H9 (cell line): ENCODE results near the gene DERA. TPM values are rescaled to one million over a fixed set of nuclear protein-coding genes. Genes with fewer than 3 reads are reported as not detected.

ENCODE experiments used
- DNase-seq: peaks from one replicate; pipeline ENCODE4 v3.0.0-alpha.2; 2017
- H2AFZ ChIP-seq: one replicate; pipeline ENCODE4 v1.6.1; 2013; ENCODE audit warnings: mild to moderate bottlenecking, low read length, control low read depth, moderate library complexity
- H2AK5ac ChIP-seq: 2 replicates; pipeline ENCODE4 v1.6.1; 2013; ENCODE audit warnings: low read length, control low read depth, mixed read lengths; ENCODE audit not compliant: insufficient read length
- H2BK120ac ChIP-seq: one replicate; pipeline ENCODE4 v1.6.1; 2013; ENCODE audit warnings: low read depth, mild to moderate bottlenecking, low read length, control low read depth, inconsistent platforms; ENCODE audit not compliant: poor library complexity, severe bottlenecking
- H2BK12ac ChIP-seq: 2 replicates; pipeline ENCODE4 v1.6.1; 2013; ENCODE audit warnings: low read length, control low read depth, mixed read lengths, low read depth; ENCODE audit not compliant: insufficient read length
- H2BK15ac ChIP-seq: 2 replicates; pipeline ENCODE4 v1.6.1; 2013; ENCODE audit warnings: low read depth, low read length, control low read depth
- H2BK20ac ChIP-seq: one replicate; pipeline ENCODE4 v1.6.1; 2013; ENCODE audit warnings: low read depth, mild to moderate bottlenecking, low read length, control low read depth, inconsistent platforms; ENCODE audit not compliant: poor library complexity, severe bottlenecking
- H2BK5ac ChIP-seq: 2 replicates; pipeline ENCODE4 v1.6.1; 2013; ENCODE audit warnings: low read length, control low read depth, mixed read lengths; ENCODE audit not compliant: insufficient read length
- H3K14ac ChIP-seq: 2 replicates; pipeline ENCODE4 v1.6.1; 2013; ENCODE audit warnings: low read length, control low read depth; ENCODE audit not compliant: insufficient read depth
- H3K18ac ChIP-seq: 2 replicates; pipeline ENCODE4 v1.6.1; 2013; ENCODE audit warnings: low read depth, mild to moderate bottlenecking, mixed read lengths, low read length, control low read depth; ENCODE audit not compliant: insufficient read length
- H3K23ac ChIP-seq: 2 replicates; pipeline ENCODE4 v1.6.1; 2013; ENCODE audit warnings: low read length, control low read depth, mixed read lengths, low read depth; ENCODE audit not compliant: insufficient read length
- H3K23me2 ChIP-seq: 2 replicates; pipeline ENCODE4 v1.6.1; 2013; ENCODE audit warnings: low read depth, mild to moderate bottlenecking, mixed read lengths, low read length, control low read depth; ENCODE audit not compliant: insufficient read length, poor library complexity, severe bottlenecking
- H3K27ac ChIP-seq: 2 replicates; pipeline ENCODE4 v1.5.1; 2013; ENCODE audit warnings: low read length, control low read depth, mixed read lengths, low read depth; ENCODE audit not compliant: insufficient read length
- H3K27me3 ChIP-seq: 2 replicates; pipeline ENCODE4 v1.6.1; 2013; ENCODE audit warnings: low read length, control low read depth, inconsistent platforms; ENCODE audit not compliant: insufficient read depth
- H3K4ac ChIP-seq: 2 replicates; pipeline ENCODE4 v1.6.1; 2013; ENCODE audit warnings: low read depth, mild to moderate bottlenecking, control low read depth, inconsistent platforms, low read length, moderate library complexity
- H3K4me1 ChIP-seq: 2 replicates; pipeline ENCODE4 v1.6.1; 2013; ENCODE audit warnings: low read length, control low read depth, inconsistent platforms; ENCODE audit not compliant: insufficient read depth
- H3K4me2 ChIP-seq: 2 replicates; pipeline ENCODE4 v1.6.1; 2013; ENCODE audit warnings: low read length, control low read depth, mixed read lengths; ENCODE audit not compliant: insufficient read length, insufficient read depth
- H3K56ac ChIP-seq: 2 replicates; pipeline ENCODE4 v1.6.1; 2013; ENCODE audit warnings: low read depth, mild to moderate bottlenecking, mixed read lengths, low read length, control low read depth; ENCODE audit not compliant: insufficient read length
- H3K79me1 ChIP-seq: 2 replicates; pipeline ENCODE4 v1.6.1; 2013; ENCODE audit warnings: low read depth, mild to moderate bottlenecking, moderate library complexity, low read length, control low read depth, inconsistent platforms; ENCODE audit not compliant: insufficient read depth, poor library complexity, severe bottlenecking
- H3K79me2 ChIP-seq: 2 replicates; pipeline ENCODE4 v1.6.1; 2013; ENCODE audit warnings: low read length, control low read depth, inconsistent platforms; ENCODE audit not compliant: insufficient read depth
- H3K9ac ChIP-seq: 2 replicates; pipeline ENCODE4 v1.6.1; 2013; ENCODE audit warnings: low read length, control low read depth, mixed read lengths; ENCODE audit not compliant: insufficient read length; ENCODE audit errors: extremely low read depth
- H3K9me3 ChIP-seq: one replicate; pipeline ENCODE4 v1.6.1; 2013; ENCODE audit warnings: low read depth, low read length, inconsistent platforms; ENCODE audit not compliant: control insufficient read depth
- H3T11ph ChIP-seq: one replicate; pipeline ENCODE4 v1.6.1; 2013; ENCODE audit warnings: mild to moderate bottlenecking, low read length, control low read depth, inconsistent platforms
- H4K20me1 ChIP-seq: one replicate; pipeline ENCODE4 v1.6.1; 2013; ENCODE audit not compliant: control insufficient read depth, insufficient read length, insufficient read depth
- H4K5ac ChIP-seq: 2 replicates; pipeline ENCODE4 v1.6.1; 2013; ENCODE audit warnings: low read depth, mild to moderate bottlenecking, mixed read lengths, low read length, control low read depth; ENCODE audit not compliant: insufficient read length
- H4K8ac ChIP-seq: replicated peaks from 2 replicates; pipeline ENCODE4 v1.6.1; 2013; ENCODE audit warnings: low read length, control low read depth, mixed read lengths, low read depth; ENCODE audit not compliant: insufficient read length
- H4K91ac ChIP-seq: 2 replicates; pipeline ENCODE4 v1.6.1; 2013; ENCODE audit warnings: low read depth, mild to moderate bottlenecking, moderate library complexity, mixed read lengths, low read length, control low read depth; ENCODE audit not compliant: insufficient read length
- H3K27ac Mint-ChIP-seq, 3 experiments: 2 replicates in 2 of 3; 3 replicates in 1 of 3; pipeline ENCODE4 v1.8.0; 2020 to 2021; ENCODE audit warnings: mixed read lengths in 3 of 3, mild to moderate bottlenecking in 1 of 3, moderate library complexity in 1 of 3
- H3K27me3 Mint-ChIP-seq: 2 replicates; pipeline ENCODE4 v1.8.0; 2021; ENCODE audit warnings: low read depth, mild to moderate bottlenecking, moderate library complexity, mixed read lengths
- H3K36me3 Mint-ChIP-seq, 3 experiments: 2 replicates in 2 of 3; 3 replicates in 1 of 3; pipeline ENCODE4 v1.8.0; 2020 to 2021; ENCODE audit warnings: low read depth in 3 of 3, mixed read lengths in 3 of 3; ENCODE audit not compliant: insufficient read depth in 1 of 3
- H3K4me1 Mint-ChIP-seq, 2 experiments: 2 replicates each; pipeline ENCODE4 v1.8.0; 2020; ENCODE audit warnings: mixed read lengths in 2 of 2
- H3K4me3 Mint-ChIP-seq, 2 experiments: 2 replicates in 1 of 2; 3 replicates in 1 of 2; pipeline ENCODE4 v1.8.0; 2020 to 2021; ENCODE audit warnings: mild to moderate bottlenecking in 2 of 2, mixed read lengths in 2 of 2, moderate library complexity in 1 of 2
- H3K9me3 Mint-ChIP-seq, 2 experiments: 2 replicates in 1 of 2; 3 replicates in 1 of 2; pipeline ENCODE4 v1.8.0; 2020; ENCODE audit warnings: mild to moderate bottlenecking in 2 of 2, mixed read lengths in 2 of 2, moderate library complexity in 1 of 2
- CTCF ChIP-seq: fragments of 200-600 bp; sonication (generic); conservative IDR thresholded peaks from 3 replicates; pipeline ENCODE4 v1.8.0; 2021; ENCODE audit warnings: antibody characterized with exemption, mild to moderate bottlenecking
- total RNA-seq: library from RNA; stranded (reverse); gene quantifications from 2 replicates; pipeline ENCODE4 v1.2.1, GENCODE V29; 2021

Gene DERA
- total RNA-seq, 1 experiment from 2014 or later = 20.9 TPM

DNA sequence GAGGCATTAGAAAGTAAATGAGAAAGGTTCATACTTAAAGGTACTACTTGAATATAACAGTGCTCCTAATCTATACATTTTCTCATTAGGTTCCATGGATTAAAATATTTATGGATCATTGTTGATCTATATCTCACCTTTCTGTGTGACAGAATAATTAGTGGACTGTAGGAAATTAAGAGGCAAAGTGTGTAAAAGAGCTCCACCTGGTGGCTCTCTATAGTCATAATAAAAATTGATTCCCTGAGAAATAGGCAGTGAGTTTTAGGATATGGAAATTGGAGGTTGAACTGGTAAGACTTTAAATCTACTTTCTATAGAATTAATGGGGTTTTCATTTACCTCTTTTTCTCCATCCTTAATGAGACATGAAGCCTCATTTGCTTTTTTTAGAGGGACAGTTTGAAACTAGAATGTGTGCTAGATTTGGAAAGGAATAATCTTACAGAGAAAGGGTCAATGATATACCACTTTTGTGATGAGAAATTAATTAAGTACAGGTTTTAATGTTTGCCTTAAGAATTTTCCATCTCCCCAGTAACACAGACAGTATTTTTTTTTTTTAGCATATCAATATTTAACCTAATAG is 11.8 kb upstream of the DERA start:
- no peaks in the 10 kb centered on the region for H3K27me3 ChIP-seq
- no peaks in the 10 kb centered on the region for H3K79me1 ChIP-seq
- no peak overlapping the region for H3K14ac ChIP-seq
- H3K36me3 Mint-ChIP-seq = peaks cover 19 to 75% (median 72%) of the 10 kb centered on the region in 3 experiments; a peak in 6 of 7 replicates
- H3K4me1 ChIP-seq = no peaks in the 10 kb centered on the region
- H2AFZ ChIP-seq = no peak overlapping the region
- H3K23ac ChIP-seq = no peak overlapping the region
- no peak overlapping the region for H4K5ac ChIP-seq
- no peaks in the 10 kb centered on the region for H4K20me1 ChIP-seq
- no peak overlapping the region for H2BK20ac ChIP-seq
- H3K27me3 Mint-ChIP-seq = no peaks in the 10 kb centered on the region
- no peak overlapping the region for H3K27ac ChIP-seq
- no peak overlapping the region for H3K4me2 ChIP-seq
- no peaks in the 10 kb centered on the region for H3K4me1 Mint-ChIP-seq
- no peaks in the 10 kb centered on the region for H3K9me3 ChIP-seq
- no peaks in the 10 kb centered on the region for H3K9me3 Mint-ChIP-seq
- no peak overlapping the region for H4K8ac ChIP-seq
- H3K4ac ChIP-seq = no peak overlapping the region
- no peak overlapping the region for H3T11ph ChIP-seq
- no peak overlapping the region for H3K9ac ChIP-seq
- H2BK12ac ChIP-seq = no peak overlapping the region
- H2BK120ac ChIP-seq = no peak overlapping the region
- peak; percentile 85 for TF ChIP-seq CTCF
- H3K23me2 ChIP-seq = no peaks in the 10 kb centered on the region
- no peak overlapping the region for H2AK5ac ChIP-seq
- no peak overlapping the region for H3K56ac ChIP-seq
- no peak overlapping the region for H3K4me3 Mint-ChIP-seq
- no peak overlapping the region for H3K18ac ChIP-seq
- H3K79me2 ChIP-seq = no peaks in the 10 kb centered on the region
- no peak overlapping the region for H4K91ac ChIP-seq
- no peak for DNase-seq
- H2BK15ac ChIP-seq = no peak overlapping the region
- H2BK5ac ChIP-seq = no peak overlapping the region
- no peak overlapping the region for H3K27ac Mint-ChIP-seq
